Measurements from ENCODE around the gene CSTA. TPM values are rescaled to one million over a fixed set of nuclear protein-coding genes. Genes with fewer than 3 reads are reported as not detected.

CSTA gene
- total RNA-seq, 4 donors from 2014 or later = 1,851 to 3,432 (median 2,556) TPM

DNA sequence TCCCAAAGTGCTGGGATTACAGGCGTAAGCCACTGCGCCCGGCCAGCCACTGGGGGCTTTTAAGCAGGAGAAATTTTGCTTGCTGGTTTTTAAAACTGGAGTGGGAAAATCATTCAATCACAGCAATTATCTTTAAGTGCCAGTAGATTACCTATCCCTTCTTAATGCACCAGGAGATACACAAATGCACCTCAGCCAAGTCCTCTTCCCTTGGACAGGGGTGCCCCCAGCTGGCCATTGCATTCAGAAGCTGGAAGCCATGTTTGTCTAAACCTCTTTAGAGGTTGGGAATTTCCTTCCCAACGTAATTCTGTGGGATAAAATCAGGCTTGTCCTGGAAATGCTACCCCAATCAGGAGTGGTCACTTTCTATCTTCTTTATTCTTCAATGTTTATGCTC is 31.4 kb downstream of the CSTA start:
- intact Hi-C loops (cut with DNase I) = no loop called here

DNA sequence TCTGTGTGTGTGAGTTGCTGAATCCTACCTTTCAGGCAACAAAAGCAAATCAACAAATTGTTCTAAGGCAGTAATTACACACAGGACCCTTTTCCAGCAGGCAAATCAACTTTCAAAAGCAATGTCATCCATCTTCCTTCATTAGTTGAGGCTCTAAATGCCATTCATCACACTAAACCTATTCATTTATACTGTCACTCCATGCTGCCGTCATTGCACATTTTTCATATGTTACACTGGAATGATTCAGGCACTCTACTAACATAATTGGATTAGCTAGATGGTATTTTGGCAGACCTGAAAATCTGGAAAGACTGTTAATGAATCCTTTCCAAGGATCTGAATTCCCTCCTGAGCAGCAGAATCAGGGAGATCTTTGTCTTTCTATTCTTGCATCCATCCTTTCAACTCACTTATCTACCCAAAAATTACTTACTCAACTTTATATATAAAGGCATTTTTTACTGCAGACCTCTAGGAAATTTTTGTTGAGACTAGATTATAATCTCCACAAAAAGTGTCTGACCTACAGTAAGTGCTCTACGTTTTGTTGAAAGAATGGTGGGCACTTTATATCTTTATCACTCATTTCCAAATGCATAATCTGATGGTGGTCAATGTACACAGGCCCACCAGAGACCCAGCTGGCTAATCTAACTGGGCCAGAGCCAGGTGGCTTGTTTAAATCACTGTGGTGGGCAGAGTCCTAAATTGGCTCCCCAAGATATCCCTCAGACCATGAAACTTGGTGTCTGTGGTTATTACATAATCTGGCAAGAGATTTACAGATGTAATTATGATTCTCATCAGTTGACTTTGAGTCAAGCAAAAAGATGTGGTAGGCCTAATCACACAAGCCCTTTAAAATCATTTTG is 33.0 kb downstream of the CSTA start:
- 45 to 46% methylated on average over 2 of the region's 2 CpGs for WGBS, 2 donors
- Histone ChIP-seq H3K4me1 (peaks cover 0 to 83% (median 15%) of the 10 kb centered on the region in 3 donors), H3K4me3 (no peak overlapping the region), H3K27me3 (no peaks in the 10 kb centered on the region), H3K36me3 (peaks cover 0 to 35% (median 0%) of the 10 kb centered on the region in 3 donors), H3K27ac (peak overlapping the region; percentile 24 to 79 (median 56)), H3K9me3 (no peaks in the 10 kb centered on the region)
- TF ChIP-seq CTCF (IDR thresholded peaks at IDR 0.05) (no peak), POLR2A (IDR thresholded peaks at IDR 0.05) (no peak)
- intact Hi-C loops (cut with DNase I) = no loop called here
- DNase-seq = no peak

More for the DNA sequence above, 31.4 kb downstream of the CSTA start:
- 67 to 80% methylated on average over 4 of the region's 4 CpGs for WGBS, 2 donors
- peak overlapping the region in 3 of 4 donors; percentile 47 to 79 (median 66) for H3K27ac ChIP-seq
- H3K36me3 ChIP-seq = peaks cover 0 to 19% (median 0%) of the 10 kb centered on the region in 3 donors
- no peaks in the 10 kb centered on the region for H3K9me3 ChIP-seq
- TF ChIP-seq CTCF (IDR thresholded peaks at IDR 0.05) (peak in 5 of 6 experiments; percentile 19 to 54 (median 42)), POLR2A (IDR thresholded peaks at IDR 0.05) (no peak)
- H3K4me3 ChIP-seq = no peak overlapping the region
- peaks cover 0 to 83% (median 11%) of the 10 kb centered on the region in 3 donors for H3K4me1 ChIP-seq
- no peaks in the 10 kb centered on the region for H3K27me3 ChIP-seq
- no peak for DNase-seq

GRCh38 chr3:122358703-122359032 is 33.6 kb downstream of the CSTA start:
- 89 to 100% methylated on average over 2 of the region's 2 CpGs for WGBS, 2 donors
- TF ChIP-seq CTCF (IDR thresholded peaks at IDR 0.05) = no peak
- H3K36me3 ChIP-seq = peaks cover 0 to 41% (median 0%) of the 10 kb centered on the region in 3 donors
- H3K4me1 ChIP-seq = peaks cover 0 to 83% (median 14%) of the 10 kb centered on the region in 3 donors
- no peak overlapping the region for H3K4me3 ChIP-seq
- no peaks in the 10 kb centered on the region for H3K27me3 ChIP-seq
- peak overlapping the region; percentile 24 to 79 (median 56) for H3K27ac ChIP-seq
- DNase-seq = no peak
- intact Hi-C loops (cut with DNase I) = no loop called here
- H3K9me3 ChIP-seq = no peaks in the 10 kb centered on the region

DNA sequence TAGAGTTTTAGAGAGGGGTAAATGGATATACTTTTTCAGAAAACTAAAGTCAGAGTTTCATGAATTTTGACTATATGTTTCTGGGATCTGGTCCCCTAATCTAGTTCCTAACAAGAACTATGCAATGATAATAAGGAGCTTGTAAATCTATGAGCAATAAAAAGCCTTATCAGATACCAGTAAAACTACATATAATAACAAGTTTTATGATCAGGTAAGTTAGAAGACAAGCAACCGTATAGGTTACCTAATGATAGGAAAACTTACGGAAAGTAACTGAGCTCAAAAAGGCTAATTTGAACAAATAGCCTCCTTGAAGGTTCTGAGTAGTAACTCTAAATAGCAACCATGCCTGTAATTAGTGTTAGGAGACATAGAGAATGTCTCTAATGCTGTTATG is 37.0 kb downstream of the CSTA start:
- Histone ChIP-seq H3K9me3 (no peaks in the 10 kb centered on the region), H3K4me1 (peaks cover 0 to 78% (median 7%) of the 10 kb centered on the region in 3 donors), H3K36me3 (peaks cover 0 to 70% (median 4%) of the 10 kb centered on the region in 3 donors), H3K27me3 (no peaks in the 10 kb centered on the region), H3K4me3 (no peak overlapping the region), H3K27ac (peak overlapping the region in 3 of 4 donors; percentile 54 to 82 (median 74))
- TF ChIP-seq CTCF (IDR thresholded peaks at IDR 0.05) = no peak
- 65 to 84% methylated on average over 2 of the region's 2 CpGs for WGBS, 2 donors
- no peak for DNase-seq
- intact Hi-C loops (cut with DNase I) = no loop called here

DNA sequence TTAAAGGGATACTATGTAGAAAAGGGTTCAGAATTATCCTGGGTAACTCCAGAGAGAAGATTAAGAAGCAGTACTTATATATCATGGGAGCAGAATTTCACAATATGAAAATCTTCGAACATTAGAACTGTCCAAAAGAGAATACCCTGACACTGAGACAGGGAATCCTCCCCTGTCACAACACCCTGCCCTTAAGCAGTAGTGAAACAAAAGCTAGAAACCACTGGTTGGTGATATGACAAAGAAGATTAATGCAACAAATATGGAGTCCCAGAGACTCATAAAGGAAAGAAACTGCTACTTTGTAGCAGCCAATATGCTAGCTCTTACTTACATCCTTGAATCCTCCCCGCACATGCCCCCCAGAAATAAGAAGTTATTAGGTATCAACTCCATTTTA is 39.4 kb downstream of the CSTA start:
- TF ChIP-seq CTCF (IDR thresholded peaks at IDR 0.05) (no peak), POLR2A (IDR thresholded peaks at IDR 0.05) (no peak)
- DNase-seq = no peak
- no peaks in the 10 kb centered on the region for H3K9me3 ChIP-seq
- peaks cover 0 to 84% (median 4%) of the 10 kb centered on the region in 3 donors for H3K36me3 ChIP-seq
- H3K27me3 ChIP-seq = no peaks in the 10 kb centered on the region
- intact Hi-C loops (cut with DNase I) = no loop called here
- WGBS, 2 donors = 23 to 77% methylated on average over 2 of the region's 2 CpGs
- no peak overlapping the region for H3K4me3 ChIP-seq
- H3K27ac ChIP-seq = peak overlapping the region; percentile 42 to 85 (median 78)
- peaks cover 0 to 59% (median 5%) of the 10 kb centered on the region in 3 donors for H3K4me1 ChIP-seq
